Measurements from ENCODE around the gene FBN3. TPM values are rescaled to one million over a fixed set of nuclear protein-coding genes. Genes with fewer than 3 reads are reported as not detected.
A peak's percentile ranks its signal among the peaks of the same experiment; 100 is the strongest.

The FBN3 gene
- total and polyA plus RNA-seq, 5 donors, result not detected

DNA sequence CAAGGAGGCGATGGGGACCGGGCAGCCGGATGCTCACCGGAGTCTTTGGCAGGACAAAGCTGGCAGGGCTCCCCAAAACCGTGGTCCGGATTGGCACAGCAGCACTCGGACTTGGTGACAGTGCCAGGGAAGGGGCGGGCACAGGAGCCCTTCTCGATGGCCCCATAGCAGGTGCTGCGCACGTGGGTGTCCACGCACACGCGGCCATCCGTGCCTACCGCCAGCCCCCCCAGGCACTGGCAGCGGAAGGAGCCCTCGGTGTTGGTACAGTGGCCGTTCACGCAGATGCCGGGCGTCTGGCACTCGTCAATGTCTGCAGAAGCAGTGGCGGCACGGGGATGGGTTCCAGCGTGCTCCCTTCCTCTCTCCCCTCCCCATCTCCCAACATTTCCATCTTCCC, 17.9 kb downstream of the FBN3 start:
- ATAC-seq, result no peak
- intact Hi-C loops (cut with DNase I), result no loop called here
- WGBS, result 78% methylated on average over 26 of the region's 26 CpGs

DNA sequence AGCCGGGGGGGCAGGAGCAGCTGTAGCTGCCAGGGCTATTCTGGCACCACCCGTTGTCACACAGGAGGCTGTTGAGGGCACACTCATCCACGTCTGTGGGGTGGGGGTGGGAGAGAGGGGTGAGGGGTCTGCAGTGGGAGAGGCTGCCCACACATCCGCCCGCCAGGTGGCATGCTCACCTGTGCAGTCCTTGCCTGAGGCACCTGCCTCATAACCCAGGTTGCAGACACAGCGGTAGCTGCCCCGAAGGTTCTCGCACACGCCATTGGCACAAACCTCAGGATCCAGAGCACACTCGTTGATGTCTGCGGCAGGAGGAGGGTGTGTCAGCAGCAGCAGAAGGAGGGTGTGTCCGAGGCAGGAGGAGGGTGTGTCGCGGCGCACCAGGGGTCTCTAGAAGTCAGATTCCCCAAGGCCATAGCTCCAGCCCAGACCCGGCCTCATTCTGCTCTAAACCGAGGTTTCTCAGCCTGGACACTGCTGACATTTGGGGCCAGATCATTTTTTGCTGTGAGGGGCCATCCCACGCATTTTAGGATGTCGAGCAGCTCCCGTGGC, 20.3 kb downstream of the FBN3 start:
- WGBS, result 88% methylated on average over 20 of the region's 20 CpGs
- Histone ChIP-seq H3K27me3 (ENCODE audit: control insufficient read depth, insufficient read depth) (no peaks in the 10 kb centered on the region), H3K4me1 (ENCODE audit: control insufficient read depth, insufficient read depth, low read length) (no peaks in the 10 kb centered on the region), H3K27ac (ENCODE audit: low read length) (no peak overlapping the region), H3K9me3 (ENCODE audit: control insufficient read depth, low read length) (no peaks in the 10 kb centered on the region), H3K4me3 (ENCODE audit: low read length) (no peak overlapping the region)
- intact Hi-C loops (cut with DNase I), result no loop called here
- DNase-seq, result peak in 1 of 3 donors; percentile 37
- no peak for ATAC-seq

More for the DNA sequence above, 17.9 kb downstream of the FBN3 start:
- H3K27me3 ChIP-seq (ENCODE audit: control insufficient read depth, insufficient read depth), result no peaks in the 10 kb centered on the region
- H3K4me1 ChIP-seq (ENCODE audit: control insufficient read depth, insufficient read depth, low read length), result no peaks in the 10 kb centered on the region
- no peaks in the 10 kb centered on the region for H3K9me3 ChIP-seq (ENCODE audit: control insufficient read depth, low read length)
- H3K27ac ChIP-seq (ENCODE audit: low read length), result no peak overlapping the region
- DNase-seq, result no peak
- H3K4me3 ChIP-seq (ENCODE audit: low read length), result no peak overlapping the region

DNA sequence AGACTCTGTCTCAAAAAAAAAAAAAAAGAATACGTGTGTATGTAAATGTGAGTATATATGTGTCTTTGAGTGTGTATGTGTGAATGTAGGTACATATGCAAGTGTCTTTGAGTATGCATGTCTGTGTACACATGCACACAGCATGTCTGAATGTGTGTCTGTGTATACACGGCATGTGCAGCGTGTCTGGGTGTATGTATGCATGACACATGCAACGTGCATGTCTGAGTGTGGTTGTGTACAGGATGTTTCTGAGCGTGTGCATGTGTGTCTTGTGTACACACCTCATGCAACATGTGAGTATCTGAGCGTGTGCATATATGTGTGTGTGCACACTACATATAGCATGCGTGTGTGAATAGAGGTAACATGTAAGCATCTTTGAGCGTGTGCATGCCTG, 20.8 kb downstream of the FBN3 start:
- 93% methylated on average over 8 of the region's 8 CpGs for WGBS
- H3K27me3 ChIP-seq (ENCODE audit: control insufficient read depth, insufficient read depth), result no peaks in the 10 kb centered on the region
- intact Hi-C loops (cut with DNase I), result no loop called here
- no peak for DNase-seq
- no peak overlapping the region for H3K4me3 ChIP-seq (ENCODE audit: low read length)
- no peaks in the 10 kb centered on the region for H3K9me3 ChIP-seq (ENCODE audit: control insufficient read depth, low read length)
- ATAC-seq, result no peak
- no peaks in the 10 kb centered on the region for H3K4me1 ChIP-seq (ENCODE audit: control insufficient read depth, insufficient read depth, low read length)
- H3K27ac ChIP-seq (ENCODE audit: low read length), result no peak overlapping the region

DNA sequence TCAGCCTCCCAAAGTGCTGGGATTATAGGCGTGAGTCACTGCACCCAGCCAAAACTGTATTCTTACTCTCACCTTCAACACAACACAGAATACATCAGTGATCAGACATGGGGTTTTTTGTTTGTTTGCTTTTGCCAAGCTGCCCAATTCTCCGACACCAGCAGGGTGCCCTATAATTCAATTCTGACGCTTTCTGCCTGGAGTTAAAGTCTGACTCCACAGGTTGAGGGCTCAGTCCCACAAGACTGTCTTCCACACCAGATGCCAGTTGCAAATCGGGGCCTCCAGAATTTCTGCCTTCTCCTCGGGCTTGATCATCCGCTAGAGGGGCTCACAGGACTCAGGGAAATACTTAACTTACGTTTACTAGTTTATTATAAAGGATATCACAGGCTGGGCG, 22.1 kb downstream of the FBN3 start:
- DNase-seq, result no peak
- Histone ChIP-seq H3K4me1 (ENCODE audit: control insufficient read depth, insufficient read depth, low read length) (no peaks in the 10 kb centered on the region), H3K4me3 (ENCODE audit: low read length) (no peak overlapping the region), H3K27me3 (ENCODE audit: control insufficient read depth, insufficient read depth) (no peaks in the 10 kb centered on the region), H3K27ac (ENCODE audit: low read length) (no peak overlapping the region), H3K9me3 (ENCODE audit: control insufficient read depth, low read length) (no peaks in the 10 kb centered on the region)
- 82% methylated on average over 8 of the region's 8 CpGs for WGBS
- intact Hi-C loops (cut with DNase I), result no loop called here
- no peak for ATAC-seq

DNA sequence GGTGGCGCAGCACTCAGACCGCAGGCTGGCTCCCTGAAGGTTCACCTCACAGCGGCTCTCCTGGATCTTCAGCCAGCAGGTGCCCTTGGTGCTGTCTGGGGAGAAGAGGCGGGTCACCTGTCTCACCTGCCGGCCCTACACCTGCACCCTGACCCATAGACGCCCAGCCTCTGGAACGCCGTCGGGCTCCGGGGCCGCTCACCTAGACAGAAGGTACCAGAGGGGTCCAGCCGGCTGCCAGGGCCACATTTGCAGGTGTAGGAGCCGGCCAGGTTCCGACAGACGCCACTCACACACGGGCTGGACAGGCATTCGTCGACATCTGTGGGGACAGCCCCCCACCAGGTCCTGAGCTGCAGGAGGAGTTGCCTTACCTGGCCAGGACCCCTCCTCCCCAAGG, 22.9 kb downstream of the FBN3 start:
- Histone ChIP-seq H3K4me3 (ENCODE audit: low read length) (no peak overlapping the region), H3K27me3 (ENCODE audit: control insufficient read depth, insufficient read depth) (no peaks in the 10 kb centered on the region), H3K27ac (ENCODE audit: low read length) (no peak overlapping the region), H3K9me3 (ENCODE audit: control insufficient read depth, low read length) (no peaks in the 10 kb centered on the region), H3K4me1 (ENCODE audit: control insufficient read depth, insufficient read depth, low read length) (no peaks in the 10 kb centered on the region)
- ATAC-seq (no peak), DNase-seq (peak in 1 of 3 donors; percentile 32)
- intact Hi-C loops (cut with DNase I), result no loop called here
- 93% methylated on average over 18 of the region's 18 CpGs for WGBS

DNA sequence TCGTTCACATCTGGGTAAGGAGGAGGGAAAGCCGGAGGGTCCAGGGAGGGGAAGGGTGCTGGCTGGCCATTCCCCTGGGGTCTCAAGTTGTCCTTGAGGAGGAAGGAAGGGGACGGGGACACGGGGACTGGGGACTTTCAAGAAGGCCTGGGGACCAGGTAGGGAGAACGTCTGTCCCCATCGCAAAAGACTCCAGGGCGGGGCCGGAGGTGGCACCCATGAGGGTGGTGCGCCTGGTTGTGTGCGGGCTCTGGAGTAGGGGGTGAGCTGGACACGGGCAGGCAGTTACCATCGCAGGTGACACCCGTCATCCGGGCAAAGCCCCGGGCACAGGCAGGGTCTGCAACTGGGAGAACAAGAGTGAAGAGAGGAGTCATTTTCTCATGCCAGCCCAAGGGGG, 23.4 kb downstream of the FBN3 start:
- Histone ChIP-seq H3K4me3 (ENCODE audit: low read length) (no peak overlapping the region), H3K4me1 (ENCODE audit: control insufficient read depth, insufficient read depth, low read length) (no peaks in the 10 kb centered on the region), H3K27me3 (ENCODE audit: control insufficient read depth, insufficient read depth) (no peaks in the 10 kb centered on the region), H3K27ac (ENCODE audit: low read length) (no peak overlapping the region), H3K9me3 (ENCODE audit: control insufficient read depth, low read length) (no peaks in the 10 kb centered on the region)
- 90% methylated on average over 15 of the region's 15 CpGs for WGBS
- DNase-seq (peak in 1 of 3 donors; percentile 19), ATAC-seq (peak in 1 of 2 donors; percentile 24)
- intact Hi-C loops (cut with DNase I), result no loop called here

DNA sequence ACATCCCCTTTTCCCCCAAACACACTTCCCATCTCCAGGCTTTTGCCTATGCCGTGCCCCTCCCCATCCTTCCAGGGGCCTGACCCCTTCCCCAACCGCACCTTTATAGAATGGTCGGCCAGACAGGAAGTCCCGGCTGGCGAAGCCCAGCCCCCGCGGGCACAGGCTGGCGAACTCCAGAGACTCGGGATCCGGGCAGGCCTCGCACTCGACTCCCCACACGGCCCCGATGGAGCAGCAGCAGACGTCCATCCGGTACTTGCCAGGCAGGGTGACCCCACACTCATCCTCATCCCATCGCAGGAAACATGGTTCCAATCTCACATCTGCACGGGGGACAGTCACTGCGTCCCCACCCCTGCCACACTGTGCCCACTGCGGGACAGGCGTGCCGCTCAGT, 25.7 kb downstream of the FBN3 start:
- Histone ChIP-seq H3K4me3 (ENCODE audit: low read length) (no peak overlapping the region), H3K9me3 (ENCODE audit: control insufficient read depth, low read length) (no peaks in the 10 kb centered on the region), H3K27ac (ENCODE audit: low read length) (no peak overlapping the region), H3K4me1 (ENCODE audit: control insufficient read depth, insufficient read depth, low read length) (no peaks in the 10 kb centered on the region), H3K27me3 (ENCODE audit: control insufficient read depth, insufficient read depth) (no peaks in the 10 kb centered on the region)
- 89% methylated on average over 22 of the region's 22 CpGs for WGBS
- DNase-seq (peak in 1 of 3 donors; percentile 18), ATAC-seq (no peak)
- intact Hi-C loops (cut with DNase I), result no loop called here

DNA sequence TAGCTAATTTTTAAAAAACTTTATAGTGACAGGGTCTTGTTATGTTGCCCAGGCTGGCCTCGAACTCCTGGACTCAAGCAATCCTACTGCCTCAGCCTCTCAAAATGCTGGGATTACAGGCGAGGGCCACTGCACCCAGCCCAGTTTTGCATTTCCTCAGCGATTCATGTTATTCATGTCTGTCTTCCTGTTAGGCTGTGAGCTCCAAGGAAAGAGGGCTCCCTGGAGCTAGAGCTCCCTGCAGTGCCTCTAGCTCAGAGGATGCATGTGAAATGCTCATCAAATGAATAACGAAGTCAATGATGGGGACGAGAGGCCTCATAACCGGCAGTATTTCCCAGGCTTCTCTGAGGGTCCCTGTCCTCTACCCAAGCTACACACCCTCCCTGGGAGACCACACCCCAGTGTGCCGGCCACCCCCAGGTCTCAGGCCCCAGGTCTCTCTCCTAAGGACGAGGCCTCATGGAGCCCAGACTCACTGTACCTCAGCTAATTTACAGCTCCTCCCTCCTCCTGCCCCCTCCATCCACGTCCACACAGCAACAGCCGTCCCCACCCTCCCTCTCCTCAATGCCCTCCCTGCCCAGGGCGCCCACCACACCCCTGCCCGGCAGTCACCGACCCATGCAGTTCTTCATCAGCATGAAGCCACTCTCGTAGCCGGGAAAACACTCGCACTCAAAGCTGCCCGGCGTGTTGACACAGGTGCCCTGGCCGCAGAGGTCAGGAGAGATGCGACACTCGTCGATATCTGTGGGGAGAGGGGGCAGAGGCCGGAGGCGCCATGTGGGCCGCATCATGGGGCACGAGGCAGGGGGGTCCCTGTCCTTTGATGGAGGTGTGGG, 28.5 kb downstream of the FBN3 start:
- intact Hi-C loops (cut with DNase I), result no loop called here
- DNase-seq, result peak in 1 of 3 donors; percentile 50
- no peak for ATAC-seq
- H3K27me3 ChIP-seq (ENCODE audit: control insufficient read depth, insufficient read depth), result no peaks in the 10 kb centered on the region
- no peaks in the 10 kb centered on the region for H3K9me3 ChIP-seq (ENCODE audit: control insufficient read depth, low read length)
- H3K4me1 ChIP-seq (ENCODE audit: control insufficient read depth, insufficient read depth, low read length), result no peaks in the 10 kb centered on the region
- whole genome bisulfite sequencing, result 77% methylated on average over 26 of the region's 26 CpGs
- no peak overlapping the region for H3K4me3 ChIP-seq (ENCODE audit: low read length)
- H3K27ac ChIP-seq (ENCODE audit: low read length), result no peak overlapping the region

DNA sequence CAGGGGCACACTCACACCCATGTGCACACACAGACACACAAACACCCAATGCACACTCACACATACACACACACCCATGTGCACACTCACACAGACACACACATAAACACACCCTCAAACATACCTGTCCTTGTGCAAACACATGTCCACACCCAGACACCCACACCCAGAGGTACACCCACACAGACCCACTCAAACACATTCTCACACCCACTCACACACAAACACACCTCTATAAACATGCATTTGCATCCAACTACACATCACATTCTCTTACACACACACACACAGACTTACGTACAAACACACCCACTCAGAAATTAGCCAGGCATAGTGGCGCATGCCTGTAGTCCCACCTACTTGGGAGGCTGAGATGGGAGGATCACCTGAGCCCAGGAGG, 31.4 kb downstream of the FBN3 start:
- 94% methylated on average over 2 of the region's 2 CpGs for WGBS
- no peak overlapping the region for H3K4me3 ChIP-seq (ENCODE audit: low read length)
- ATAC-seq (no peak), DNase-seq (no peak)
- H3K4me1 ChIP-seq (ENCODE audit: control insufficient read depth, insufficient read depth, low read length), result no peaks in the 10 kb centered on the region
- H3K9me3 ChIP-seq (ENCODE audit: control insufficient read depth, low read length), result no peaks in the 10 kb centered on the region
- H3K27ac ChIP-seq (ENCODE audit: low read length), result no peak overlapping the region
- intact Hi-C loops (cut with DNase I), result no loop called here
- no peaks in the 10 kb centered on the region for H3K27me3 ChIP-seq (ENCODE audit: control insufficient read depth, insufficient read depth)

DNA sequence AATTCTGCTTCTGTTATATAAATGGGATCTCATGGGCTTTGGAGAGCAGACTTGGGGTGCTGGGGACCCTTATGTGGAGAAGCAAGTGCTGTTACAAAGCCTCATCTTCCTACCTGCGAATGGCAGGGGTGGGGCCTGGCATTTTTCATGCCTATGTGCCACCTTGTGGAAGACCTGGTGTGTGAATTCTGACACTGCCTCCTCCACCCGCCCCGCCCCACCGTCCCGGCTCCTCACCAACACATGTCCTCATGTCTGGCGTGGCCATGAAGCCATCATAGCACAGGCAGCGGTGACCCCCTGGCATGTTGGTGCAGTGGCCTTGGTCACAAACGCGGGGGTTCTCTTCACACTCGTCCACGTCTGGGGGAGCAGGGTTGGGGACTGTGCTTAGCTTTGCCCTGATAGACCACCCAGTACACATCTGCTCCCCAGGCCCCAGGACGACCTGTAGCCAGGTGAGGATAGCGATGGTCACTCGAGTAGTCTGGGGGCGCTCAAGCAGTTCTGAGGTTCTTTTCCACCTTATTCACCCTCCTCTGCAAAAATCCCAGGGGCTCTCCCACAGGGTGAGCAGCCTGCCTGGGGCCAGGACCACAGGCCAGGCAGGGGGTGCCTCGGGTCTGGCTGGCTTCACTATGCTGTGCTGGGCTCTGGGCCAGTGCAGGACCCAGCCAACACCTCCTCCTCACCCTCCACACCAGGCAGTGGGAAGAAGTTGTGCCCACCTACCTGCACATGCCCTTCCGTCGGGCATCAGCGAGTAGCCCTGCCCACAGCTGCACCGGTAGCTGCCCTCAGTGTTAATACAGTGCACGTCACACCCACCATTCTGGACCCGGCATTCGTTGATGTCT, 32.7 kb downstream of the FBN3 start:
- WGBS, result 82% methylated on average over 23 of the region's 23 CpGs
- no peaks in the 10 kb centered on the region for H3K4me1 ChIP-seq (ENCODE audit: control insufficient read depth, insufficient read depth, low read length)
- no peak for ATAC-seq
- no peak overlapping the region for H3K27ac ChIP-seq (ENCODE audit: low read length)
- no peak for DNase-seq
- H3K9me3 ChIP-seq (ENCODE audit: control insufficient read depth, low read length), result no peaks in the 10 kb centered on the region
- H3K4me3 ChIP-seq (ENCODE audit: low read length), result no peak overlapping the region
- no peaks in the 10 kb centered on the region for H3K27me3 ChIP-seq (ENCODE audit: control insufficient read depth, insufficient read depth)
- intact Hi-C loops (cut with DNase I), result no loop called here

DNA sequence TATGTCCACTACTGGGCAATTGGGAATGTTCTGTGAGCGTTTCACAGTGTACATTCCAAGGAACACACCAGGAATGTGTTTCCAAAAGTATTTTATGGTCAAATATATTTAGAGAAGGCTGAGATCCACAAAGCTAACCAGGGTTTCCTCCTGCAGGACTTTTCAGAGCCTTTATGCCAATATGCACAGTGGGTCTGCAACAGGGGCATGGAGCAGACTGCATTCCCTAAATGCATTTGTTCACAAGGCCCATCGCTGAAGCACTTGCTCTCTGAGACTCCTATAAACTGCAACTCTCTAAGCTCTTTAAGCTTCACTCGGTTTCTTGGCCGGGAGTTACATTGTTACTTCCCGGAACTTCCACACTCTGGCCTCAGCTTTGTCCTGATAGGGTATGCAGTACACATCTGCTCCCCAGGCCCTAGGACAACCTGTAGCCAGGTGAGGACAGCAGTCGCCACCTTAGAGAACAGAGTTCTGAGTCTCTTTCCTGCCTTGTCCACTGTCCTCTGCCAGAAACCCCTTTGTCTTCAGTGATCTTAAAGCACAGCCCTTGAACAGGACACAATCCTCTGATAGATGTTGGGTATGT, 33.5 kb downstream of the FBN3 start:
- no peak for ATAC-seq
- H3K4me1 ChIP-seq (ENCODE audit: control insufficient read depth, insufficient read depth, low read length), result no peaks in the 10 kb centered on the region
- 84% methylated on average over 6 of the region's 6 CpGs for WGBS

More for the DNA sequence above, 33.5 kb downstream of the FBN3 start:
- no peak overlapping the region for H3K27ac ChIP-seq (ENCODE audit: low read length)
- DNase-seq, result no peak
- no peaks in the 10 kb centered on the region for H3K9me3 ChIP-seq (ENCODE audit: control insufficient read depth, low read length)
- intact Hi-C loops (cut with DNase I), result no loop called here
- H3K4me3 ChIP-seq (ENCODE audit: low read length), result no peak overlapping the region
- H3K27me3 ChIP-seq (ENCODE audit: control insufficient read depth, insufficient read depth), result no peaks in the 10 kb centered on the region
